Ammon's horn (tissue), 1 donor: ENCODE results near the gene WRAP73.

Source experiments
- DNase-seq: peaks from one replicate; pipeline ENCODE4 v3.0.0-alpha.2; 2016; ENCODE audit warnings: low spot score

Gene WRAP73

GRCh38 chr1:3681898-3682806, 32.2 kb upstream of the WRAP73 start:
- no peak for DNase-seq

DNA sequence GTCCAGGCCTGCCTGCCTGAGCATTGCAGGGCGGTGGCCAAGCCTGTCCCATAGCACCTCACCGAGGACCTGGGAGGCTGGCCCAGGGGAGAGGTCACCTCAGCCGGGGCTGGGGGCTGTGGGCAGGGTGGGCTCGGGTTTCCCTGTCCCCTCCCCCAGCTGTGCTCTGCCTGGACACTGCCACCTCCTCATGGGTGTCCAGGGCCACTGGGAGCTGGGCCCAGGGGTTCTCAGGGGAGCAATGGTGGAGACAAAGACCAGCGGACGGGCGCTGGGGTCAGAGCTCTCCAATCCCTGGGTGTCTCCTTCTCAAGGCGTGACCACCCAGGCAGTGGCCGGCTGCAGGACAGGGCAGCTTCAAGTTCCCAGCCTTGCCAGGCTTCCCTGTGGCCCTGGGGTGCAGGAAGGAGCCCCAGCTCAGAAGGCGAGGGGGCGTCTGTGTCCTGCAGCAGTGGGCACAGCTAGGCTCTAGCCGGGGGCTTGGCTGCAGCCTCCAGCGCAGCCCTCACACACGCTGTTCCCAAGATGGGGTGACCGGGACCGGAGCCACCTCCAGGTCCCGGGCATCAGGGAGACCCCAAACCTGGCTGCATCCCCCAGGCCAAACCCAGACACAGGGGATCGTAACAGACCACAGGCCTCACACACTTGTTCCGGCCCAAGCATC, 31.5 kb upstream of the WRAP73 start:
- DNase-seq, result no peak

- DNase-seq, result no peak
These were observed 30.8 kb upstream of the WRAP73 start for GRCh38 chr1:3680488-3681230.

DNA sequence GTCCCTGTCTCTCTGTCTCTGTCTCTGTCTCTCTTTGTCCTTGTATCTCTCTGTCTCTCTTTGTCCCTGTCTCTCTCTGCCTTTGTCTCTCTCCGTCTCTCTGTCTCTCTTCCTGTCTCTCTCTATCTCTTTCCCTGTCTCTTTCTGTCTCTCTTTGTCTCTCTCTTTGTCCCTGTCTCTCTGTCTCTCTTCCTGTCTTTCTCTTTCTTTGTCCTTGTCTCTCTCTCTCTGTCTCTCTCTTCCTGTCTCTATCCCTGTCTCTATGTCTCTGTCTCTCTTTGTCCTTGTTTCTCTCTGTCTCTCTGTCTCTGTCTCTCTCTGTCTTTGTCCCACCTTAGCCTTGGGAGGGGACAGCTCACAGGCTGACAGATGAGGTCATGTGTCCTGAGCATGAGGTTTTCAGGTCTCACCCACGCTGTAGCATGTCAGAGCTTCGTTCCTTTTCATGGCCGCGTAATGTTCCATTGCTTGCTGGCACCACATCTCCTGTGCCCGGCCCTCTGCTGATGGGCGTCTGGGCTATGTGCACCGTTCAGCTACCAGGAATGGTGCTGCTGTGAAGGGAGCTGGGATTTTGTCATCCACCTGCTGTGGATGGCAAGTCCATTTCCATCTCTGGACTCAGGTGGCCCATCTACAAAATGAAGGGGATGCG, 30.0 kb upstream of the WRAP73 start:
- no peak for DNase-seq

- no peak for DNase-seq
These were observed 29.2 kb upstream of the WRAP73 start for GRCh38 chr1:3679098-3679555.

DNA sequence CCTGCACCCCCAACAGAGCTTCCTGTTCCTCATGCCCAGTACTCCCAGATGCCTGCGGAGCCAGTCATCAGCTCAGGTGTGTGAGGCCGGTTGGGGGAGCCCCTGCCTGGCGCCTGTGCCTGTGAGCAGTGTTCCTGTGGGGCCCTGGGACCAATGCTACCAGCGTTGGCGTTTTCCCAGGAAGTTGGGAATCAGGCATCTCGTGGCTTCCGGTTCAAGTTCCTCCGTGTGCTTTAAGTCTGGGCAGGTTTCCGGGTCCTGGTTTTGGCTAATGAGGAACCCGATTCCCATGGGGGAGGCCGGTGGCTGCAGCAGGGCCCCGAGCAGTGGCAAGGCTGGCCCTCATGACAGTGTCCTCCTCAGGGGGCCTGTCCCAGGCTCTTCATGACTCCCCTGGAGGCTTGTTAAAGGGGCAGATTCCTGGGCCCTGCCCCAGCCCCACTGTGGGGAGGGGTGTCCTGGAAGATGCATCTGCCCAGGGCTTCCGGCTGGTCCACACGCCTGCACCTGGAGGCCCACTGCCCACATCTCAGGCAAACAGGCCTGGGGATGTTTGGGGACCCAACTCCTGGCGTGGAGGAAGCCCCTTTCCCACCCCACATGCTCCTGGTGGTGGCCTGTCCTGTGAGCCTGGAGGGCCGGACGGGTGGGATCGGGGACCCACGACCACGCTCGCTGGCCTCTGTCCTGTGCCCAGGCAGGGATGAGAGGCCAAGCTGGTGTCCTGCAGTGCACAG, 28.6 kb upstream of the WRAP73 start:
- no peak for DNase-seq

- no peak for DNase-seq
These were observed 27.6 kb upstream of the WRAP73 start for GRCh38 chr1:3677484-3677883.

- DNase-seq, result no peak
These were observed 26.9 kb upstream of the WRAP73 start for GRCh38 chr1:3676581-3677470.

- DNase-seq, result no peak
These were observed 25.5 kb upstream of the WRAP73 start for GRCh38 chr1:3675436-3675835.

- no peak for DNase-seq
These were observed 24.5 kb upstream of the WRAP73 start for GRCh38 chr1:3674100-3675094.

DNA sequence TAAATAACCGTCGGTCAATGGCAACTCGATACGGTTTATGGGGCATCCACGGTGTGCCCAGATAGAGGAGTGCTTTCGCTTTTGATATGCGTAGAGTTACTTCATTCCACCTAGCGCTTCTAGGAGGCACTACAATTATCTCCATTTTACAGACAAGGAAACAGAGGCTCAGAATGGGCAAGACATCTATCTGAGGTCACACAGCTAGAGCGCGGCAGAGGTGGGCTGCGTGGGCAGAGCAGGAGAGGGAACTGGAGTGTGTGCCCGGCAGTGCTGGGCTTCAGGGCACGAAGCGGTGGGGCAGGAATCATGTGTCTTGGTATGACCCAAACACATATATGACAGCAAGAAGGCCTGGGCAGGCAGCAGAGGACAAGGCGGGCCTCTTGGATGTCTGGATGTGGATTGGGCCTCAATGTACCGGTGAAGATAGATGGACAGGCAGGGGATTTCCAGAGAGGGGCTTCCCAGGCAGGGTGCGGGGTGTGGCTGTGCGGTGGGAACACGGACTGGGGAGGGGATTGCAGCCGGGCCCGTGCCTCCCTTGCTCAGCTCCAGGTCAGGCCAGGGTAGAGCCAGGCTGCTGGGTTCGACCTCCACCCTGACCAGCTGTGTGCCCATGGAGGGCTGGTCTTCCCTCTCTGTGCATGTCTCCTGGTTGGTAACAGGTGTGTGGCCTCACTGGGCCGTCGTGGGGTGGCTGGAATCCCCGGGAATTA, 23.6 kb upstream of the WRAP73 start:
- no peak for DNase-seq

DNA sequence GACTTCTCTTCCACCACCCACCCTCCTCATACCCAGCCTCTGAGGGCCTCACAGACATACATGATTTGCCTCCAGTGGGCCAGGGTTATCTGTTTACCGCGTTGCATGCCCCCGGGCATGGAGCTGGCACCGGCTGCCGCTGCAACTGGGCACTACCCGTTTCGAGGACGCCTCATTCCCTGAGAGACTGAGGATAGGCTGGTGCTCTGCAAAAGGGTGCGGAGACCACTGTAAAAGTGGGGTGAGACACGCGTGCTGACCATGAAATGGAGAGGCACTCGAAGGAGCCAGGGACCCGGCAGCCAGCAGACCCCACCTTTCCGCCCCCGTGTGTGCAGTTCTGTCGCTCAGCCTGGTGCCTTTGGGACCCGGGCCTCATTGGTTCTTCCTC, 23.1 kb upstream of the WRAP73 start:
- no peak for DNase-seq

DNA sequence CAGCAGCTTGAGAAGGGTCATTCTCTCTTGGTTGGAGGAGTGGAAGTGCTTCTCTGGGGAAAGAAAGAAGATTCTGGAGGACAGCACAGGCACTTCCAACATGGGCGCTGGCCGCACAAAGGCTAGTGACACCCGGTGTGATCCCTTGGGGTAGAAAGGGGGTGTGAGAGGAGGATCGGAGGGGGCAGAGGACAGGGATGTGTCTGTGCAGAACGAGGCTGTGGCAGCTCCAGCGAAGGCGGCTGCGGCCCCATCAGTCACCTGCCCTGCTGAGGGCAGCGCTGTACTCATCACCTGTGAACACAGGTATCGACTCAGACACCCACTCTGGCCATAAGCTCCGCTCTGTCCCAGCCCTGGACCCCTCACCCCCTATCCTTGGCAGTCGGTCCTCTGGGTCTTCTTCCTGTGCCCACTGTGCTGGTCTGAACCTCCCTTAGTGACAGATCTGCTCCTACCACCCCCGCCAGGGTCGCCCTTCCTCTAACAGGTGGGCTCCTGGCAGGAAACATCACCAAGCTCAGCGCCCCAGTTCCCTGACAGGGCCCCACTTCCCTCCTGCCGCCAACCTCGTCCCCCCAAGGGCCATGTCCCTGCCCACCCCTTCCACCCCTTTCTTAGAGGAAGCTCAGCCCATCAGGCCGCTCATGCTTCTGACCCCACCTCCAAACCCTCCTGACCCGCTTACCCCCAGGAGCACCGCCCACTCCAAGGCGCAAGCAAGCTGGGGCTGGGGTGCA, 22.5 kb upstream of the WRAP73 start:
- no peak for DNase-seq

- no peak for DNase-seq
These were observed 21.7 kb upstream of the WRAP73 start for GRCh38 chr1:3671371-3672180.

GRCh38 chr1:3670823-3671265, 20.9 kb upstream of the WRAP73 start:
- no peak for DNase-seq

GRCh38 chr1:3669971-3670431, 20.1 kb upstream of the WRAP73 start:
- no peak for DNase-seq

GRCh38 chr1:3669421-3669821, 19.5 kb upstream of the WRAP73 start:
- no peak for DNase-seq
